ENCODE results near the gene PRCC. TPM values are rescaled to one million over a fixed set of nuclear protein-coding genes. Genes with fewer than 3 reads are reported as not detected.

PRCC gene
- total RNA-seq (2014; rRNA removed; shearing (Covaris generic)), result 36.9 and 37.3 TPM in 2 replicates

GRCh38 chr1:156767101-156767878 is at the start of gene PRCC:
PRCC (plus strand) TSS chr1:156767535; CDS start chr1:156767772, 237 bp downstream.
- no peaks in the 10 kb centered on the region for H3K27me3 ChIP-seq (replicated peaks)
- peak within 1 kb of the TSS; percentile 49 for H3K27ac ChIP-seq
- H3K4me3 ChIP-seq, result peak within 1 kb of the TSS; percentile 62
- H3K4me1 ChIP-seq (replicated peaks), result peaks cover 20% of the 10 kb centered on the region
- peak; percentile 99 for DNase-seq (ENCODE audit: low read depth in 1 of 2, low spot score in 2 of 2)
- H3K36me3 ChIP-seq, result peaks cover 28% of the 10 kb centered on the region
- no peaks in the 10 kb centered on the region for H3K9me3 ChIP-seq (replicated peaks)

GRCh38 chr1:156721131-156721530 is 46.2 kb upstream of the PRCC start:
- Histone ChIP-seq H3K27ac (no peak overlapping the region), H3K4me1 (replicated peaks) (peaks cover 11% of the 10 kb centered on the region), H3K36me3 (peaks cover 62% of the 10 kb centered on the region), H3K27me3 (replicated peaks) (no peaks in the 10 kb centered on the region), H3K9me3 (replicated peaks) (no peaks in the 10 kb centered on the region), H3K4me3 (no peak overlapping the region)
- no peak for DNase-seq (ENCODE audit: low read depth in 1 of 2, low spot score in 2 of 2)

GRCh38 chr1:156721535-156721934 is 45.8 kb upstream of the PRCC start:
- DNase-seq (ENCODE audit: low read depth in 1 of 2, low spot score in 2 of 2), result no peak
- Histone ChIP-seq H3K4me1 (replicated peaks) (peaks cover 15% of the 10 kb centered on the region), H3K27ac (no peak overlapping the region), H3K27me3 (replicated peaks) (no peaks in the 10 kb centered on the region), H3K9me3 (replicated peaks) (no peaks in the 10 kb centered on the region), H3K36me3 (peaks cover 66% of the 10 kb centered on the region), H3K4me3 (no peak overlapping the region)

- Histone ChIP-seq H3K27ac (no peak overlapping the region), H3K4me1 (replicated peaks) (peaks cover 31% of the 10 kb centered on the region)
Measured at GRCh38 chr1:156725683-156726280, 41.6 kb upstream of the PRCC start.

GRCh38 chr1:156726549-156727226 is 40.6 kb upstream of the PRCC start:
- Histone ChIP-seq H3K36me3 (peaks cover 58% of the 10 kb centered on the region), H3K4me3 (peak overlapping the region; percentile 10), H3K27me3 (replicated peaks) (no peaks in the 10 kb centered on the region), H3K27ac (no peak overlapping the region), H3K4me1 (replicated peaks) (peaks cover 31% of the 10 kb centered on the region), H3K9me3 (replicated peaks) (no peaks in the 10 kb centered on the region)
- DNase-seq (ENCODE audit: low read depth in 1 of 2, low spot score in 2 of 2), result peak; percentile 61 to 73

More at GRCh38 chr1:156725683-156726280, 41.6 kb upstream of the PRCC start:
- Histone ChIP-seq H3K9me3 (replicated peaks) (no peaks in the 10 kb centered on the region), H3K4me3 (peak overlapping the region; percentile 10), H3K27me3 (replicated peaks) (no peaks in the 10 kb centered on the region), H3K36me3 (peaks cover 67% of the 10 kb centered on the region)
- DNase-seq (ENCODE audit: low read depth in 1 of 2, low spot score in 2 of 2), result peak; percentile 84 to 89

- Histone ChIP-seq H3K4me3 (peak overlapping the region; percentile 80), H3K36me3 (peaks cover 51% of the 10 kb centered on the region), H3K4me1 (replicated peaks) (peaks cover 31% of the 10 kb centered on the region), H3K9me3 (replicated peaks) (no peaks in the 10 kb centered on the region), H3K27ac (peak overlapping the region; percentile 74), H3K27me3 (replicated peaks) (no peaks in the 10 kb centered on the region)
- no peak for DNase-seq (ENCODE audit: low read depth in 1 of 2, low spot score in 2 of 2)
Measured at GRCh38 chr1:156727492-156727891, 39.8 kb upstream of the PRCC start.

GRCh38 chr1:156727926-156728598 is 39.3 kb upstream of the PRCC start, which contains the start of gene METTL25B:
METTL25B (plus strand) TSS chr1:156728469; CDS start chr1:156729105, 636 bp downstream.
- Histone ChIP-seq H3K4me3 (peak within 1 kb of the TSS; percentile 80), H3K4me1 (replicated peaks) (peaks cover 31% of the 10 kb centered on the region), H3K36me3 (peaks cover 45% of the 10 kb centered on the region), H3K27ac (peak within 1 kb of the TSS; percentile 74), H3K9me3 (replicated peaks) (no peaks in the 10 kb centered on the region), H3K27me3 (replicated peaks) (no peaks in the 10 kb centered on the region)
- peak; percentile 72 to 79 for DNase-seq (ENCODE audit: low read depth in 1 of 2, low spot score in 2 of 2)

- H3K36me3 ChIP-seq, result peaks cover 42% of the 10 kb centered on the region
- no peaks in the 10 kb centered on the region for H3K27me3 ChIP-seq (replicated peaks)
- DNase-seq (ENCODE audit: low read depth in 1 of 2, low spot score in 2 of 2), result peak; percentile 86 to 97
- peaks cover 31% of the 10 kb centered on the region for H3K4me1 ChIP-seq (replicated peaks)
- peak within 1 kb of the TSS; percentile 80 for H3K4me3 ChIP-seq
- H3K27ac ChIP-seq, result peak within 1 kb of the TSS; percentile 74
- no peaks in the 10 kb centered on the region for H3K9me3 ChIP-seq (replicated peaks)
Measured at GRCh38 chr1:156728599-156729462, 38.5 kb upstream of the PRCC start, which contains the start of gene ISG20L2. ISG20L2 (minus strand) TSS chr1:156728766; CDS start chr1:156727652, 1,114 bp downstream.

GRCh38 chr1:156733989-156734584 is 33.2 kb upstream of the PRCC start:
- no peak for DNase-seq (ENCODE audit: low read depth in 1 of 2, low spot score in 2 of 2)

GRCh38 chr1:156738407-156738806 is 28.9 kb upstream of the PRCC start:
- no peaks in the 10 kb centered on the region for H3K27me3 ChIP-seq (replicated peaks)
- DNase-seq (ENCODE audit: low read depth in 1 of 2, low spot score in 2 of 2), result no peak
- H3K27ac ChIP-seq, result no peak overlapping the region
- peaks cover 20% of the 10 kb centered on the region for H3K4me1 ChIP-seq (replicated peaks)
- H3K9me3 ChIP-seq (replicated peaks), result no peaks in the 10 kb centered on the region
- no peak overlapping the region for H3K4me3 ChIP-seq
- H3K36me3 ChIP-seq, result peaks cover 65% of the 10 kb centered on the region

More at GRCh38 chr1:156733989-156734584, 33.2 kb upstream of the PRCC start:
- no peak overlapping the region for H3K4me3 ChIP-seq
- H3K27ac ChIP-seq, result no peak overlapping the region
- no peaks in the 10 kb centered on the region for H3K27me3 ChIP-seq (replicated peaks)
- no peaks in the 10 kb centered on the region for H3K9me3 ChIP-seq (replicated peaks)
- 0 out of 2 replicates have a peak, but pooled peaks cover 3% of the 10 kb centered on the region for H3K4me1 ChIP-seq (replicated peaks)
- peaks cover 32% of the 10 kb centered on the region for H3K36me3 ChIP-seq

GRCh38 chr1:156738916-156739315 is 28.4 kb upstream of the PRCC start:
- H3K4me1 ChIP-seq (replicated peaks), result peaks cover 20% of the 10 kb centered on the region
- H3K4me3 ChIP-seq, result no peak overlapping the region
- H3K27me3 ChIP-seq (replicated peaks), result no peaks in the 10 kb centered on the region
- H3K36me3 ChIP-seq, result peaks cover 66% of the 10 kb centered on the region
- DNase-seq (ENCODE audit: low read depth in 1 of 2, low spot score in 2 of 2), result no peak
- no peaks in the 10 kb centered on the region for H3K9me3 ChIP-seq (replicated peaks)
- no peak overlapping the region for H3K27ac ChIP-seq

GRCh38 chr1:156740237-156740740 is 27.0 kb upstream of the PRCC start:
- no peaks in the 10 kb centered on the region for H3K27me3 ChIP-seq (replicated peaks)
- DNase-seq (ENCODE audit: low read depth in 1 of 2, low spot score in 2 of 2), result no peak
- no peaks in the 10 kb centered on the region for H3K9me3 ChIP-seq (replicated peaks)
- peak overlapping the region; percentile 54 for H3K4me3 ChIP-seq
- peaks cover 20% of the 10 kb centered on the region for H3K4me1 ChIP-seq (replicated peaks)
- peaks cover 77% of the 10 kb centered on the region for H3K36me3 ChIP-seq
- H3K27ac ChIP-seq, result no peak overlapping the region

All from SJSA1 (cell line).